Measurements from ENCODE around the gene RNASE13. TPM values are rescaled to one million over a fixed set of nuclear protein-coding genes. Genes with fewer than 3 reads are reported as not detected.
"Not testable (repeated sequence)": the region's sequence is repeated elsewhere in the genome, so short reads cannot be mapped to it uniquely, and the experiment has no call there.

Gene RNASE13
- total RNA-seq, 4 donors from 2014 or later, result not detected

GRCh38 chr14:20989787-20990600 lies 44.6 kb downstream of the RNASE13 start, which contains the start of gene METTL17:
METTL17 (plus strand) TSS chr14:20989980; CDS start chr14:20990003, 23 bp downstream.
- peak; percentile 98 for DNase-seq (ENCODE audit: extremely low spot score)
- intact Hi-C loops (cut with DNase I), result loop anchor here (10.0 kb wide), 1 partner anchor 525 kb away; the partner anchor contains the start of genes PIP4P1 and PNP
- WGBS, result 0% methylated on average over 26 of the region's 42 CpGs
- no peaks in the 10 kb centered on the region for H3K9me3 ChIP-seq
- H3K36me3 ChIP-seq, result peaks cover 30 to 37% (median 33%) of the 10 kb centered on the region in 4 donors
- H3K4me3 ChIP-seq, result peak within 1 kb of the TSS; percentile 65 to 96 (median 76)
- no peaks in the 10 kb centered on the region for H3K27me3 ChIP-seq
- H3K4me1 ChIP-seq, result peaks cover 26 to 34% (median 30%) of the 10 kb centered on the region in 4 donors
- peak in 2 of 3 experiments; percentile 19 for TF ChIP-seq CTCF (IDR thresholded peaks at IDR 0.05)
- TF ChIP-seq POLR2AphosphoS5 (IDR thresholded peaks at IDR 0.05), result peak; percentile 79 to 89
- TF ChIP-seq POLR2A (IDR thresholded peaks at IDR 0.05; ENCODE audit: low read depth), result peak; percentile 39
- TF ChIP-seq EP300 (IDR thresholded peaks at IDR 0.05), result no peak
- H3K27ac ChIP-seq (replicated peaks in 1 of 4), result peak within 1 kb of the TSS; percentile 75 to 82 (median 78)

GRCh38 chr14:20989471-20989786 lies 45.2 kb downstream of the RNASE13 start:
- H3K4me1 ChIP-seq, result peaks cover 26 to 34% (median 30%) of the 10 kb centered on the region in 4 donors
- intact Hi-C loops (cut with DNase I), result loop anchor here (10.0 kb wide), 1 partner anchor 525 kb away; the partner anchor contains the start of genes PIP4P1 and PNP

GRCh38 chr14:20988717-20989470 lies 45.7 kb downstream of the RNASE13 start:
- WGBS, result 78% methylated on average over 14 of the region's 15 CpGs

More at GRCh38 chr14:20989471-20989786, 45.2 kb downstream of the RNASE13 start:
- H3K4me3 ChIP-seq, result peak overlapping the region; percentile 65 to 96 (median 76)
- no peaks in the 10 kb centered on the region for H3K27me3 ChIP-seq
- no peak for DNase-seq (ENCODE audit: extremely low spot score)
- TF ChIP-seq POLR2A (IDR thresholded peaks at IDR 0.05; ENCODE audit: low read depth) (no peak), CTCF (IDR thresholded peaks at IDR 0.05) (no peak)
- under 1% methylated on average over 11 of the region's 11 CpGs for WGBS
- H3K36me3 ChIP-seq, result peaks cover 25 to 31% (median 27%) of the 10 kb centered on the region in 4 donors
- no peaks in the 10 kb centered on the region for H3K9me3 ChIP-seq
- peak overlapping the region; percentile 75 to 82 (median 78) for H3K27ac ChIP-seq (replicated peaks in 1 of 4)

GRCh38 chr14:20986811-20987210 lies 47.8 kb downstream of the RNASE13 start:
- no peak for TF ChIP-seq EP300 (IDR thresholded peaks at IDR 0.05)
- intact Hi-C loops (cut with DNase I), result loop anchor here (10.0 kb wide), 1 partner anchor 522 kb away; the partner anchor contains the start of genes PIP4P1 and PNP
- WGBS, result 42% methylated on average over 2 of the region's 2 CpGs
- Histone ChIP-seq H3K4me1 (peaks cover 22 to 28% (median 25%) of the 10 kb centered on the region in 4 donors), H3K9me3 (no peaks in the 10 kb centered on the region), H3K4me3 (no peak overlapping the region), H3K27me3 (no peaks in the 10 kb centered on the region), H3K36me3 (peaks cover 0 to 5% (median 1%) of the 10 kb centered on the region in 4 donors), H3K27ac (replicated peaks in 1 of 4) (no peak overlapping the region)
- no peak for DNase-seq (ENCODE audit: extremely low spot score)

More at GRCh38 chr14:20988717-20989470, 45.7 kb downstream of the RNASE13 start:
- H3K9me3 ChIP-seq, result no peaks in the 10 kb centered on the region
- H3K27ac ChIP-seq (replicated peaks in 1 of 4), result peak overlapping the region; percentile 75 to 82 (median 78)
- peaks cover 26 to 34% (median 30%) of the 10 kb centered on the region in 4 donors for H3K4me1 ChIP-seq
- no peak for TF ChIP-seq POLR2A (IDR thresholded peaks at IDR 0.05; ENCODE audit: low read depth)
- no peak for TF ChIP-seq EP300 (IDR thresholded peaks at IDR 0.05)
- no peak for TF ChIP-seq POLR2AphosphoS5 (IDR thresholded peaks at IDR 0.05)
- no peak for TF ChIP-seq CTCF (IDR thresholded peaks at IDR 0.05)
- intact Hi-C loops (cut with DNase I), result loop anchor here (10.0 kb wide), 1 partner anchor 524 kb away; the partner anchor contains the start of genes PIP4P1 and PNP
- H3K27me3 ChIP-seq, result no peaks in the 10 kb centered on the region
- peak overlapping the region; percentile 65 to 96 (median 76) for H3K4me3 ChIP-seq
- H3K36me3 ChIP-seq, result peaks cover 19 to 26% (median 22%) of the 10 kb centered on the region in 4 donors
- no peak for DNase-seq (ENCODE audit: extremely low spot score)

- intact Hi-C loops (cut with DNase I), result loop anchor here (10.0 kb wide), 1 partner anchor 521 kb away; the partner anchor contains the start of genes PIP4P1 and PNP
- H3K27ac ChIP-seq (replicated peaks in 1 of 4); H3K4me3 ChIP-seq; DNase-seq (ENCODE audit: extremely low spot score); H3K27me3 ChIP-seq; H3K9me3 ChIP-seq; H3K36me3 ChIP-seq: not testable (repeated sequence)
- H3K4me1 ChIP-seq, result peaks cover 10 to 17% (median 14%) of the 10 kb centered on the region in 4 donors
- 94% methylated on average over 4 of the region's 4 CpGs for WGBS
Measured at GRCh38 chr14:20985650-20986049, 49.0 kb downstream of the RNASE13 start.

Other genes with a start within 250 kb of the RNASE13 start
- gene RNASE1, start 232.0 kb downstream of the RNASE13 start, total RNA-seq, result 100 to 1,000 TPM; 270 to 766 (median 341) TPM
- under 1 TPM in 2 of 4 donors, not detected in 2; 0.52 to 0.83 TPM for gene RNASE3, start 143.4 kb downstream of the RNASE13 start, total RNA-seq
- gene RNASE2, start 79.3 kb downstream of the RNASE13 start, total RNA-seq, result 1 to 10 TPM in 3 of 4 donors, not detected in 1; 1.7 to 3.8 (median 2.1) TPM
- 10 to 100 TPM; 39.8 to 57.4 (median 41.7) TPM for gene METTL17, start 44.8 kb downstream of the RNASE13 start, total RNA-seq
- gene SLC39A2, start 35.5 kb downstream of the RNASE13 start, total RNA-seq, result not detected
- 100 to 1,000 TPM; 175 to 222 (median 201) TPM for gene NDRG2, start 9.7 kb downstream of the RNASE13 start, total RNA-seq
- not detected for gene TPPP2, start 4.6 kb downstream of the RNASE13 start, total RNA-seq
- gene RNASE7, start 7.6 kb upstream of the RNASE13 start, total RNA-seq, result not detected
- not detected for gene RNASE8, start 23.0 kb upstream of the RNASE13 start, total RNA-seq
- gene ARHGEF40, start 35.5 kb upstream of the RNASE13 start, total RNA-seq, result 10 to 100 TPM; 19.4 to 47.3 (median 27.0) TPM
- 100 to 1,000 TPM in 2 of 4 donors, 10 to 100 TPM in 2; 64.4 to 116 (median 94.3) TPM for gene ZNF219, start 63.8 kb upstream of the RNASE13 start, total RNA-seq
- under 1 TPM in 1 of 4 donors, not detected in 3; 0.23 TPM for gene TMEM253, start 66.3 kb upstream of the RNASE13 start, total RNA-seq
- gene OR5AU1, start 121.3 kb upstream of the RNASE13 start, total RNA-seq, result not detected
- 100 to 1,000 TPM; 260 to 396 (median 292) TPM for gene HNRNPC, start 234.6 kb upstream of the RNASE13 start, total RNA-seq
- not detected for gene RPGRIP1, start 245.3 kb upstream of the RNASE13 start, total RNA-seq

Measured in esophagus muscularis mucosa (tissue), 4 donors.